GM12878 (cell line): ENCODE data around the gene CHP2. TPM values are rescaled to one million over a fixed set of nuclear protein-coding genes. Genes with fewer than 3 reads are reported as not detected.
A peak's percentile ranks its signal among the peaks of the same experiment; 100 is the strongest.

Experiments used
- ATAC-seq: fragments of 200-7000 bp; cut with Tn5 transposase; 3 replicates; pipeline ENCODE4 v1.9.1; 2020; ENCODE audit warnings: mild to moderate bottlenecking, moderate library complexity
- BruUV-seq: library from RNA; stranded (reverse); fragments of 400-500 nt; replicated peaks from 2 replicates; lab custom pipeline; 2021; lab: Mats Ljungman, UMichigan
- CTCF ChIA-PET: fragments of 300-600 bp; sonication (Branson Sonifier 250); formaldehyde crosslinking; extraction: SDS; loops from one replicate; lab custom pipeline; 2021; ENCODE audit warnings: inconsistent platforms; lab: Yijun Ruan, JAX
- POLR2A ChIA-PET: fragments of 350-600 bp; formaldehyde crosslinking; extraction: SDS; loops from one replicate; lab custom pipeline; 2021; ENCODE audit warnings: inconsistent platforms; lab: Charles Lee
- RAD21 ChIA-PET: fragments of 300-600 bp; sonication (Branson Sonifier 250); formaldehyde crosslinking; loops from one replicate; lab custom pipeline; 2023; ENCODE audit warnings: antibody characterized with exemption; ENCODE audit not compliant: unreplicated experiment; lab: Charles Lee
- SMC1A ChIA-PET: fragments of 300-600 bp; sonication (Branson Sonifier 250); formaldehyde crosslinking; loops from one replicate; lab custom pipeline; 2023; ENCODE audit not compliant: unreplicated experiment, uncharacterized antibody; lab: Charles Lee
- DNase-seq: peaks from one replicate; pipeline ENCODE4 v3.0.0-alpha.2; 2011; ENCODE audit warnings: low read depth, low spot score
- FAIRE-seq: peaks from 3 replicates; lab custom pipeline; 2011; peaks lifted over from hg19 to GRCh38; lab: Jason Lieb, UNC
- H2AFZ ChIP-seq: 2 replicates; pipeline ENCODE4 v1.6.0; 2011; ENCODE audit warnings: low read depth, low read length, control low read depth; ENCODE audit not compliant: control insufficient read depth
- H3K27ac ChIP-seq: 2 replicates; pipeline ENCODE4 v1.5.1; 2011; ENCODE audit warnings: control low read depth; ENCODE audit not compliant: control insufficient read depth, insufficient read depth
- H3K27me3 ChIP-seq, 2 experiments: replicated peaks in 1 of 2; 2 replicates each; pipeline versions ENCODE4 v1.6.0 to v1.6.1; 2011; ENCODE audit warnings: low read length in 1 of 2; ENCODE audit not compliant: control insufficient read depth in 2 of 2, insufficient read depth in 2 of 2
- H3K36me3 ChIP-seq, 2 experiments: 2 replicates each; pipeline ENCODE4 v1.5.1; 2011; ENCODE audit warnings: low read length in 1 of 2; ENCODE audit not compliant: control insufficient read depth in 2 of 2, insufficient read depth in 2 of 2
- H3K4me1 ChIP-seq: 2 replicates; pipeline ENCODE4 v1.6.1; 2011; ENCODE audit warnings: mild to moderate bottlenecking, low read length, moderate library complexity, mixed read lengths; ENCODE audit not compliant: control insufficient read depth, insufficient read depth
- H3K4me2 ChIP-seq: 2 replicates; pipeline ENCODE4 v1.6.0; 2011; ENCODE audit warnings: control low read depth; ENCODE audit not compliant: control insufficient read depth, insufficient read depth
- H3K4me3 ChIP-seq: fragments of 200-600 bp; sonication (generic); 2 replicates; pipeline ENCODE4 v1.5.1; 2016
- H3K79me2 ChIP-seq: 2 replicates; pipeline ENCODE4 v1.6.0; 2011; ENCODE audit warnings: low read length; ENCODE audit not compliant: control insufficient read depth, insufficient read depth
- H3K9ac ChIP-seq: 2 replicates; pipeline ENCODE4 v1.8.0; 2011; ENCODE audit warnings: low read length, control low read depth, mixed read lengths; ENCODE audit not compliant: control insufficient read depth, insufficient read depth
- H3K9me3 ChIP-seq: replicated peaks from 3 replicates; pipeline ENCODE4 v1.5.1; 2011; ENCODE audit warnings: mild to moderate bottlenecking, low read length; ENCODE audit not compliant: control insufficient read depth, insufficient read depth
- H4K20me1 ChIP-seq: 2 replicates; pipeline ENCODE4 v1.6.0; 2011; ENCODE audit not compliant: control insufficient read depth, insufficient read depth
- BRCA1 ChIP-seq: IDR thresholded peaks from 2 replicates; pipeline ENCODE4 v1.6.1; 2011; ENCODE audit warnings: low read depth, low read length, improper control_type of control experiment
- CBX5 ChIP-seq: sonication (generic); IDR thresholded peaks from 2 replicates; pipeline ENCODE4 v1.6.1; 2016; ENCODE audit warnings: low read depth, moderate library complexity, mild to moderate bottlenecking, inconsistent platforms
- CHD4 ChIP-seq: fragments of 200-600 bp; sonication (generic); IDR thresholded peaks from 2 replicates; pipeline ENCODE4 v1.6.1; 2016; ENCODE audit warnings: mild to moderate bottlenecking
- ETV6 ChIP-seq, 2 experiments: fragments of 450-650 bp in 1 of 2; IDR thresholded peaks in 1 of 2; conservative IDR thresholded peaks in 1 of 2; 2 replicates each; pipeline ENCODE4 v1.6.1; 2014; ENCODE audit warnings: antibody characterized with exemption in 1 of 2, borderline replicate concordance in 1 of 2, low read depth in 1 of 2, mild to moderate bottlenecking in 1 of 2, moderate library complexity in 1 of 2
- MYB ChIP-seq: fragments of 150-350 bp; IDR thresholded peaks from 2 replicates; pipeline ENCODE4 v1.6.1; 2014; ENCODE audit warnings: mild to moderate bottlenecking, low read depth, low read length, borderline replicate concordance
- PAX5 ChIP-seq: IDR thresholded peaks from 2 replicates; pipeline ENCODE4 v1.6.1; 2011; ENCODE audit warnings: low read depth, low read length, borderline replicate concordance
- PML ChIP-seq: IDR thresholded peaks from 2 replicates; pipeline ENCODE4 v1.6.1; 2012; ENCODE audit warnings: low read length, inconsistent platforms
- SPI1 ChIP-seq: IDR thresholded peaks from 2 replicates; pipeline ENCODE4 v1.6.1; 2011; ENCODE audit warnings: low read depth, mild to moderate bottlenecking, low read length, moderate library complexity, borderline replicate concordance; ENCODE audit not compliant: insufficient read depth
- STAT3 ChIP-seq: IDR thresholded peaks from 2 replicates; pipeline ENCODE4 v1.6.1; 2011; ENCODE audit warnings: low read depth, low read length, improper control_type of control experiment
- SUPT20H ChIP-seq: IDR thresholded peaks from 2 replicates; pipeline ENCODE4 v1.6.1; 2011; ENCODE audit warnings: low read depth, mild to moderate bottlenecking, low read length, moderate library complexity, borderline replicate concordance; ENCODE audit not compliant: control insufficient read depth
- TAF1 ChIP-seq: IDR thresholded peaks from 2 replicates; pipeline ENCODE4 v1.6.1; 2011; ENCODE audit warnings: mild to moderate bottlenecking, low read depth, low read length, borderline replicate concordance
- WGBS: methylation state at CpG from one replicate; pipeline ENCODE4 v1.1.6; 2016; ENCODE audit warnings: low lambda C conversion rate; ENCODE audit not compliant: insufficient replicate concordance, insufficient coverage; ENCODE audit errors: missing lambda C conversion rate; 5-methylcytosine and 5-hydroxymethylcytosine counted together
- in situ Hi-C: fragments of 300-500 bp; cut with MboI; formaldehyde crosslinking; loops from 9 replicates; pipeline ENCODE4 v1.14.3; 2018; ENCODE audit warnings: mixed read lengths
- intact Hi-C: fragments of 100-400 bp; cut with micrococcal nuclease; formaldehyde crosslinking; loops from one replicate; pipeline ENCODE4 v1.14.2; 2022; ENCODE audit not compliant: unreplicated experiment
- polyA plus RNA-seq, 11 experiments: library from polyadenylated mRNA; depleted of rRNA in 4 of 11; unstranded in 6 of 11; stranded (reverse) in 5 of 11; fragments of >200 nt; fragmentation: Nextera tagmentation in 4 of 11; fragmentation: Illumina TruSeq in 1 of 11; extraction: Ambion mirVana in 4 of 11; extraction: Trizol in 1 of 11; gene quantifications; 1 replicate in 1 of 11; 2 replicates in 10 of 11; pipeline versions ENCODE4 v1.2.1 to v1.2.3, GENCODE V29; 2011 to 2016; ENCODE audit warnings: inconsistent platforms in 2 of 11, missing spikeins in 2 of 11, low read depth in 1 of 11
- total RNA-seq, 4 experiments: library from RNA; depleted of rRNA in 3 of 4; stranded (reverse); fragments of >200 nt in 3 of 4; fragmentation: Illumina TruSeq in 1 of 4; extraction: Trizol in 1 of 4; gene quantifications; 2 replicates each; pipeline versions ENCODE4 v1.2.1 to v1.2.3, GENCODE V29; 2013 to 2021
- TF ChIP-seq, protein P1 (sequence below): IDR thresholded peaks from 2 replicates; pipeline ENCODE4 v1.6.1; 2012; ENCODE audit warnings: low read depth, low read length, improper control_type of control experiment

CHP2 gene
- total and polyA plus RNA-seq, 10 of the 15 experiments (the other 5 are each of a cell fraction or from before 2014, with no cell fraction given): not detected

- Histone ChIP-seq H3K27ac (no peak overlapping the region), H2AFZ (no peak overlapping the region), H3K36me3 (no peaks in the 10 kb centered on the region), H3K4me3 (no peak overlapping the region), H3K4me2 (no peak overlapping the region), H3K9me3 (no peaks in the 10 kb centered on the region; the same call in 2 of the 3 replicates), H3K27me3 (no peaks in the 10 kb centered on the region), H4K20me1 (no peaks in the 10 kb centered on the region), H3K79me2 (no peaks in the 10 kb centered on the region), H3K9ac (no peak overlapping the region), H3K4me1 (no peaks in the 10 kb centered on the region)
- FAIRE-seq: no peak
- CTCF ChIA-PET: interaction anchor here (1.2 kb wide), 1 partner anchor 32 kb away, joined by 3 read pairs; no protein-coding TSS in a partner anchor
- 4% methylated on average over 2 of the region's 2 CpGs for WGBS
- POLR2A ChIA-PET: no interaction called here
- in situ Hi-C loops (no loop called here), intact Hi-C loops (no loop called here)
- no peak for DNase-seq
- no TSS peak for BruUV-seq
- SMC1A ChIA-PET: no interaction called here
- RAD21 ChIA-PET: no interaction called here
- ATAC-seq: peak; percentile 67
- TF ChIP-seq SUPT20H (no peak), SPI1 (peak; percentile 36; the same call in 1 of the 2 replicates)
Observed at GRCh38 chr16:23771642-23772041, 16.8 kb downstream of the CHP2 start.

- Histone ChIP-seq H4K20me1 (no peaks in the 10 kb centered on the region), H3K9me3 (no peaks in the 10 kb centered on the region; the same call in 2 of the 3 replicates), H3K4me2 (no peak overlapping the region), H3K79me2 (no peaks in the 10 kb centered on the region), H3K27ac (no peak overlapping the region), H3K9ac (no peak overlapping the region), H3K27me3 (no peaks in the 10 kb centered on the region), H2AFZ (no peak overlapping the region), H3K36me3 (no peaks in the 10 kb centered on the region)
- FAIRE-seq (no peak), DNase-seq (no peak), ATAC-seq (no peak)
- in situ Hi-C loops (no loop called here), intact Hi-C loops (no loop called here)
- BruUV-seq: no TSS peak
- WGBS: 25% methylated on average over 2 of the region's 2 CpGs
- ChIA-PET SMC1A (interaction anchor here (0.6 kb wide), 1 partner anchor 272 kb away, joined by 4 read pairs; no protein-coding TSS in a partner anchor), CTCF (no interaction called here), POLR2A (no interaction called here)
- TF ChIP-seq ETV6 (conservative IDR thresholded peaks at IDR 0.05 in 1 of 2, IDR thresholded peaks at IDR 0.05 in 1 of 2; ENCODE audit: borderline replicate concordance in 1 of 2, low read depth in 1 of 2): no peak
- TF ChIP-seq TAF1: no peak
- no peak for TF ChIP-seq MYB
- no peak for TF ChIP-seq STAT3
- TF ChIP-seq PML: no peak
- TF ChIP-seq CHD4: no peak
- TF ChIP-seq, protein P1, sequence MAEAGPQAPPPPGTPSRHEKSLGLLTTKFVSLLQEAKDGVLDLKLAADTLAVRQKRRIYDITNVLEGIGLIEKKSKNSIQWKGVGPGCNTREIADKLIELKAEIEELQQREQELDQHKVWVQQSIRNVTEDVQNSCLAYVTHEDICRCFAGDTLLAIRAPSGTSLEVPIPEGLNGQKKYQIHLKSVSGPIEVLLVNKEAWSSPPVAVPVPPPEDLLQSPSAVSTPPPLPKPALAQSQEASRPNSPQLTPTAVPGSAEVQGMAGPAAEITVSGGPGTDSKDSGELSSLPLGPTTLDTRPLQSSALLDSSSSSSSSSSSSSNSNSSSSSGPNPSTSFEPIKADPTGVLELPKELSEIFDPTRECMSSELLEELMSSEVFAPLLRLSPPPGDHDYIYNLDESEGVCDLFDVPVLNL: no peak
- no peak for TF ChIP-seq PAX5
- TF ChIP-seq BRCA1: no peak
- no peak for TF ChIP-seq CBX5
- TF ChIP-seq, all 136 proteins: peak for 0
- H3K4me3 ChIP-seq: no peak overlapping the region
- RAD21 ChIA-PET: no interaction called here
- H3K4me1 ChIP-seq: no peaks in the 10 kb centered on the region
Observed at GRCh38 chr16:23773339-23773738, 18.5 kb downstream of the CHP2 start.
